Lung (tissue), 12 donors: ENCODE data around the gene DMRT1. TPM values are rescaled to one million over a fixed set of nuclear protein-coding genes. Genes with fewer than 3 reads are reported as not detected.

Experiments
- ATAC-seq: fragments of 200-7000 bp; cut with Tn5 transposase; one replicate; pipeline ENCODE4 v1.9.1; 2020; ENCODE audit warnings: moderate number of reproducible peaks; ENCODE audit not compliant: insufficient read depth, low FRiP score
- DNase-seq, 3 donors: peaks; one replicate each; pipeline ENCODE4 v3.0.0-alpha.2; 2013 to 2017
- H3K27ac ChIP-seq, 2 donors: one replicate each; pipeline ENCODE4 v1.5.1; 2013; ENCODE audit warnings: mild to moderate bottlenecking in 2 of 2, moderate library complexity in 2 of 2, control low read depth in 1 of 2, inconsistent platforms in 1 of 2, low read depth in 1 of 2, low read length in 1 of 2
- H3K27me3 ChIP-seq, 3 donors: one replicate each; pipeline ENCODE4 v1.5.1; 2013; ENCODE audit warnings: low read length in 2 of 3; ENCODE audit not compliant: control insufficient read depth in 3 of 3, insufficient read depth in 3 of 3
- H3K36me3 ChIP-seq, 4 donors: one replicate each; pipeline ENCODE4 v1.5.1; 2013; ENCODE audit warnings: low read length in 4 of 4, mild to moderate bottlenecking in 1 of 4, moderate library complexity in 1 of 4; ENCODE audit not compliant: control insufficient read depth in 4 of 4, insufficient read depth in 4 of 4
- H3K4me1 ChIP-seq, 5 donors: one replicate each; pipeline ENCODE4 v1.5.1; 2013; ENCODE audit warnings: low read length in 5 of 5, mild to moderate bottlenecking in 2 of 5, moderate library complexity in 1 of 5; ENCODE audit not compliant: control insufficient read depth in 5 of 5, insufficient read depth in 5 of 5
- H3K4me3 ChIP-seq: one replicate; pipeline ENCODE4 v1.5.1; 2013; ENCODE audit warnings: mild to moderate bottlenecking, control low read depth, moderate library complexity
- H3K9ac ChIP-seq, 2 donors: one replicate each; pipeline ENCODE4 v1.5.1; 2013; ENCODE audit warnings: low read length in 2 of 2, control low read depth in 1 of 2; ENCODE audit not compliant: insufficient read depth in 1 of 2
- H3K9me3 ChIP-seq, 4 donors: one replicate each; pipeline ENCODE4 v1.5.1; 2013; ENCODE audit warnings: low read length in 3 of 4, mild to moderate bottlenecking in 1 of 4, moderate library complexity in 1 of 4; ENCODE audit not compliant: control insufficient read depth in 4 of 4, insufficient read depth in 3 of 4
- WGBS, 2 donors: extraction: QIAGEN DNeasy Blood & Tissue Kit; methylation state at CpG; one replicate each; pipeline ENCODE4 v1.1.7; 2013; 5-methylcytosine and 5-hydroxymethylcytosine counted together
- polyA plus RNA-seq, 2 donors: library from polyadenylated mRNA; stranded (reverse); fragments of 200-250 nt; gene quantifications; one replicate each; pipeline ENCODE4 v1.2.1, GENCODE V29; 2013
- total RNA-seq, 2 donors: library from RNA; depleted of rRNA in 1 of 2; stranded (reverse); fragments of >200 nt in 1 of 2; gene quantifications; one replicate each; pipeline ENCODE4 v1.2.1, GENCODE V29; 2014 to 2021
- TF ChIP-seq, protein P1 (sequence below): IDR thresholded peaks from 2 replicates; pipeline ENCODE4 v1.5.1; 2012; ENCODE audit warnings: mild to moderate bottlenecking; ENCODE audit errors: control extremely low read depth, extremely low read depth
- donor health status: control.
- donor health status: control.
- donor health status: Bipolar disorder and iron deficiency.
- donor health status: healthy.
- donor health status: DM: yes; HTN: yes; CAD: no.

The DMRT1 gene
- total and polyA plus RNA-seq, 4 donors = not detected

DNA sequence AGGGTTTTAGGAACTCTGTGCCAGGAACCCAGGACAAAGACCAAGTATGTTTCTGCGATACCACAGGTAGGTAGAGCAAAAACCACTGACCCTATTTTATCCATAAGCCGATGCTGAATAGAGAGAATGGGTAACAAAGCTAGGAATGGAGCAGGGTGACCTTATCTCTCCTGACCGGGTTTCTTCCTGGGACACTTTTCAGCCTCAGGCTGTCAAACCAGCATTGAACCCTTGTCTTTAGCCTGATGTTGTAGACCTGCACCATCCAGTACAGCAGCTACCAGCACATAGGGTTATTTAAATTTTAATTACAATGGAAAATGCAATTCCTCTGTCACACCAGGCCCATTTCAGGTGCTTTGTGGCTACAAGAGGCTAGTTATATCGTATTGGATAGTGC, 91.9 kb downstream of the DMRT1 start:
- Histone ChIP-seq H3K9ac (no peak overlapping the region), H3K4me3 (no peak overlapping the region), H3K9me3 (no peaks in the 10 kb centered on the region), H3K27ac (no peak overlapping the region), H3K4me1 (peaks cover 0 to 10% (median 0%) of the 10 kb centered on the region in 5 donors), H3K27me3 (peaks cover 0 to 2% (median 0%) of the 10 kb centered on the region in 3 donors), H3K36me3 (no peaks in the 10 kb centered on the region)
- WGBS, 2 donors = 89 to 90% methylated on average over 4 of the region's 4 CpGs
- no peak for ATAC-seq
- DNase-seq = no peak
- TF ChIP-seq, protein P1, sequence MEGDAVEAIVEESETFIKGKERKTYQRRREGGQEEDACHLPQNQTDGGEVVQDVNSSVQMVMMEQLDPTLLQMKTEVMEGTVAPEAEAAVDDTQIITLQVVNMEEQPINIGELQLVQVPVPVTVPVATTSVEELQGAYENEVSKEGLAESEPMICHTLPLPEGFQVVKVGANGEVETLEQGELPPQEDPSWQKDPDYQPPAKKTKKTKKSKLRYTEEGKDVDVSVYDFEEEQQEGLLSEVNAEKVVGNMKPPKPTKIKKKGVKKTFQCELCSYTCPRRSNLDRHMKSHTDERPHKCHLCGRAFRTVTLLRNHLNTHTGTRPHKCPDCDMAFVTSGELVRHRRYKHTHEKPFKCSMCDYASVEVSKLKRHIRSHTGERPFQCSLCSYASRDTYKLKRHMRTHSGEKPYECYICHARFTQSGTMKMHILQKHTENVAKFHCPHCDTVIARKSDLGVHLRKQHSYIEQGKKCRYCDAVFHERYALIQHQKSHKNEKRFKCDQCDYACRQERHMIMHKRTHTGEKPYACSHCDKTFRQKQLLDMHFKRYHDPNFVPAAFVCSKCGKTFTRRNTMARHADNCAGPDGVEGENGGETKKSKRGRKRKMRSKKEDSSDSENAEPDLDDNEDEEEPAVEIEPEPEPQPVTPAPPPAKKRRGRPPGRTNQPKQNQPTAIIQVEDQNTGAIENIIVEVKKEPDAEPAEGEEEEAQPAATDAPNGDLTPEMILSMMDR = no peak

- Histone ChIP-seq H3K4me1 (peaks cover 0 to 10% (median 0%) of the 10 kb centered on the region in 5 donors), H3K9ac (peak overlapping the region in 1 of 2 donors; percentile 24), H3K4me3 (no peak overlapping the region), H3K27ac (no peak overlapping the region), H3K36me3 (no peaks in the 10 kb centered on the region), H3K27me3 (no peaks in the 10 kb centered on the region), H3K9me3 (no peaks in the 10 kb centered on the region)
- ATAC-seq (peak; percentile 87), DNase-seq (peak; percentile 60 to 80 (median 74))
- 37 to 53% methylated on average over 10 of the region's 10 CpGs for WGBS, 2 donors
- TF ChIP-seq, protein P1 = no peak
These were observed 94.0 kb downstream of the DMRT1 start for GRCh38 chr9:935348-935965.

GRCh38 chr9:942805-943580, 101.5 kb downstream of the DMRT1 start:
- H3K4me3 ChIP-seq = no peak overlapping the region
- no peaks in the 10 kb centered on the region for H3K4me1 ChIP-seq
- 67 to 68% methylated on average over 6 of the region's 6 CpGs for WGBS, 2 donors
- DNase-seq (no peak), ATAC-seq (no peak)
- no peaks in the 10 kb centered on the region for H3K9me3 ChIP-seq
- no peak overlapping the region for H3K27ac ChIP-seq
- TF ChIP-seq, protein P1 = no peak
- no peak overlapping the region for H3K9ac ChIP-seq
- H3K27me3 ChIP-seq = peaks cover 0 to 16% (median 3%) of the 10 kb centered on the region in 3 donors
- H3K36me3 ChIP-seq = no peaks in the 10 kb centered on the region
